ENCODE measurements around the gene PLEKHA7.
"Not testable (repeated sequence)": the region's sequence is repeated elsewhere in the genome, so short reads cannot be mapped to it uniquely, and the experiment has no call there.

PLEKHA7 gene

GRCh38 chr11:16933291-16933690 is 80.9 kb downstream of the PLEKHA7 start:
- H3K27me3 Mint-ChIP-seq, result peaks cover 4% of the 10 kb centered on the region
- H3K36me3 Mint-ChIP-seq (ENCODE audit: low read depth), result no peaks in the 10 kb centered on the region
- no peaks in the 10 kb centered on the region for H3K9me3 Mint-ChIP-seq
- no peak overlapping the region for H3K27ac Mint-ChIP-seq
- H3K4me1 Mint-ChIP-seq (ENCODE audit: low read depth), result no peaks in the 10 kb centered on the region
- H3K4me3 Mint-ChIP-seq, result no peak overlapping the region
- intact Hi-C loops (cut with micrococcal nuclease), result no loop called here

GRCh38 chr11:16928044-16928443 is 86.2 kb downstream of the PLEKHA7 start:
- Mint-ChIP-seq H3K27me3 (peaks cover 48% of the 10 kb centered on the region), H3K36me3 (ENCODE audit: low read depth) (no peaks in the 10 kb centered on the region)

DNA sequence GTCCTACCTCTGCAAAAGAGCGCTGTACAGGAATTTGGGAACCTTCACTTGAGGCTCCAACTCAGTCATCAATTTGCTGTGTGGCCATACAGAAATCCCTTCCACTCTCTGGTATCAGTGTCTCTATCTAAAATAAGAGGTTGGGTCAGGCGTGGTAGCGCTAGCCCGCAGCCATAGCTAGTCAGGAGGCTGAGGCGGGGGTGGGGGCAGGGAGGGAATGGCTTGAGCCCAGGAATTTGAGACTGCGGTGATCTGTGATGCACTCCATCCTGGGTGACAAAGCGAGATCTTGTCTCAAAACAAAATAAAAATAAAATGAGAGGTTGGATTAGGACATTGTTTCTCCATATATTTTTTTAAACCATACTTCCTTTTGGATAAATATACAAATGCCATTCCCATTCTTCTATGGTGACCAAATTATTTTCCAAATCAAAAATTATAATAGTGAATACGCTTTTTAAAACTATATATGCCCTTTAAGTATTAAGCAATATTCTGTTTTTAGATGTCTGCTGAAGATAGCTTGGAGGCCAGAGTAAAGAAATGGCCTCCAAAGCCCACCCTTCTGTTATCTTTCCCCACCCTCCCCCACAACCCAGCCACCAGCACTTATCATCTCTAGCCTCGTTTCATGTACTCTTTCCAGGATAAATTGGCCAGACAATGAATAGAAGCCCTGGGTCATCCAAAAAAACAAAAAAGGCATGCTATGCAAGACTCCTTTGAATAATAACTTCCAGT is 87.2 kb downstream of the PLEKHA7 start:
- Mint-ChIP-seq H3K4me3 (no peak overlapping the region), H3K27me3 (peaks cover 51% of the 10 kb centered on the region), H3K27ac (no peak overlapping the region), H3K9me3 (no peaks in the 10 kb centered on the region), H3K36me3 (ENCODE audit: low read depth) (no peaks in the 10 kb centered on the region), H3K4me1 (ENCODE audit: low read depth) (peaks cover 5% of the 10 kb centered on the region)
- intact Hi-C loops (cut with micrococcal nuclease), result no loop called here

More at GRCh38 chr11:16928044-16928443, 86.2 kb downstream of the PLEKHA7 start:
- Mint-ChIP-seq H3K4me1 (ENCODE audit: low read depth) (peaks cover 5% of the 10 kb centered on the region), H3K27ac (no peak overlapping the region), H3K4me3 (no peak overlapping the region), H3K9me3 (no peaks in the 10 kb centered on the region)
- intact Hi-C loops (cut with micrococcal nuclease), result no loop called here

DNA sequence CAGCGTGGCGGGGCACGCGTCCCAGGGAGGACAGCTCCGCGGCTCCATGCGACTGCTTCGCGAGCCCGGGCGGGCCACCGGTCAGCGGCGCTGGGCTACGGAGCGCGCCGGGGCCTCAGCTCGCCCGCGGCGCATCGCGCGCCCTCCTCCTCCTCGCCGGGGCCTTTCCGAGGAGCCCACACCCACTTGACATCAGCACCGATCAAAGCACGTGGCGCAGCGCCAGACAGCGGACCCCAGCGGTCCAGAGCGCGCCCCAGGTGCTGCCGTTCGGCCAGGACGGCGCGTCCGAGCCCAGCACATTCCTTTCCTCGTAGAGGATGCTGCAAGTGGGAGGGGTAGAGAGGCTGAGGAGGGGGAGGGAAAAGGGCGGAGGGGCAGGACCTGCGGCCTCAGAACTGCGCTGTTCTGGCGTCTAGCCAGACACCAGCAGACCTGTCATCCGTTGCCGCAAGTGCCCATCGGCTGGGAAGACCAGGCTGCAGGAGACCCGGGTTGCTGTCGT is 88.6 kb downstream of the PLEKHA7 start:
- no peaks in the 10 kb centered on the region for H3K9me3 Mint-ChIP-seq
- intact Hi-C loops (cut with micrococcal nuclease), result no loop called here
- H3K36me3 Mint-ChIP-seq (ENCODE audit: low read depth), result no peaks in the 10 kb centered on the region
- H3K27me3 Mint-ChIP-seq, result peaks cover 50% of the 10 kb centered on the region
- peaks cover 5% of the 10 kb centered on the region for H3K4me1 Mint-ChIP-seq (ENCODE audit: low read depth)
- H3K4me3 Mint-ChIP-seq, result no peak overlapping the region
- no peak overlapping the region for H3K27ac Mint-ChIP-seq

DNA sequence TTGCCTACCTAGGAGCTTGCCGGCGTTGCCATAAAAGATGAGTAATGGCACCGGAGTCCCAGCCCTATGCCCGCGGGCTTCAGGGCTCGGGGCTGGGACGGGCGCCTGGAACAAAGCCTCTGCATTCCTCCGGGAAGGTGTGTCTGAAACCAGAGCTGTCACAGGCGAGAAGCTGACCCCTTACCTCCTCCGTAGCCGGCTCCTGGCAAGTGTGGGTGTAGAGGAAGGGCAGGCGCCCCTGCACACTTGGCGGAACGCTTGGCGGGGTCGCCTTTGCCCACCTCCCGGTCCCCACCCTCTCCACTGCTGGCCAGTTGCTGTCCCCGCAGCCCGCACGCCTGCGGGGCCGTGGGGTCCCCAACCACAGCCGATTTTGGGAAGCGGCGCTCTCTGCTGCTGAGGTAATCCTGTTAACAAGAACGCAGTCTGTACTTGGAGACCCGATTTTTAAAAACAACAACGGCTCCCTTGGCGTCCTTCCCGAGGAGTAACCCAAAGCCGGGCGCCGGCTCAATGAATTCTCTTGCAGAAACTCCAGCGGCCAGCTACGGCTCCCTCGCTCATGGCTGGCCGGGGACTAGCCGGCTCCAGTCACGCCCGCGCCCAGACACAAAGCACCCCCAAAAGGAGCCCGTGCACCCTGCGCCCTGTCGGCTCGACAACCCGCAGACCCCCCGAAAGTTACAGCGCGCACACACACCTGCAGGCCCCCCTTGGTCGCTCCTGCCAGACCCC is 89.2 kb downstream of the PLEKHA7 start:
- Mint-ChIP-seq H3K27me3 (peaks cover 50% of the 10 kb centered on the region), H3K4me1 (ENCODE audit: low read depth) (peaks cover 5% of the 10 kb centered on the region), H3K27ac (no peak overlapping the region), H3K4me3 (no peak overlapping the region), H3K36me3 (ENCODE audit: low read depth) (no peaks in the 10 kb centered on the region), H3K9me3 (no peaks in the 10 kb centered on the region)
- intact Hi-C loops (cut with micrococcal nuclease), result no loop called here

- Mint-ChIP-seq H3K36me3 (ENCODE audit: low read depth) (no peaks in the 10 kb centered on the region), H3K27ac (no peak overlapping the region), H3K4me1 (ENCODE audit: low read depth) (peaks cover 5% of the 10 kb centered on the region), H3K27me3 (peaks cover 50% of the 10 kb centered on the region), H3K4me3 (no peak overlapping the region), H3K9me3 (no peaks in the 10 kb centered on the region)
- intact Hi-C loops (cut with micrococcal nuclease), result no loop called here
Observed at GRCh38 chr11:16924462-16924825, 89.8 kb downstream of the PLEKHA7 start.

GRCh38 chr11:16923987-16924386 is 90.2 kb downstream of the PLEKHA7 start:
- H3K27me3 Mint-ChIP-seq, result peaks cover 50% of the 10 kb centered on the region
- no peaks in the 10 kb centered on the region for H3K36me3 Mint-ChIP-seq (ENCODE audit: low read depth)
- H3K9me3 Mint-ChIP-seq, result no peaks in the 10 kb centered on the region
- no peak overlapping the region for H3K4me3 Mint-ChIP-seq
- peaks cover 5% of the 10 kb centered on the region for H3K4me1 Mint-ChIP-seq (ENCODE audit: low read depth)
- intact Hi-C loops (cut with micrococcal nuclease), result no loop called here
- H3K27ac Mint-ChIP-seq, result no peak overlapping the region

DNA sequence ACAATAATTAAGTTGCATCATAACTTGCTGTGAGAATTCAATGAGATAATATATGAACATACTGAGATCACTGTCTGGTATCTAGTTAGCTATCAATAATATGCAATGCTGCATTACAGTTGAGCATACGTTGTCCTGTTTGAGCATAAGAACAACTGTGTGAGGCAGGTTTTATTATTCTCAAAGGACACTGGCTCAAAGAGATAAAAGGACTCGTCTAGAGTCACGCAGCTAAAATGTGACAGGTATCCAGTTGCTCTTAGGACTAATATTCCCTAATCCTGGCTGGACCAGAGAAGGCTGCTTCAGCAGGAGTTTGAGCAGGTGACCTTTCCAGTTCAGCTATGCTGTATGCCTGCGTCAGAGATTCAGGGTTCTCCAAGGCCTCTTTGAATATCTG is 92.5 kb downstream of the PLEKHA7 start:
- Mint-ChIP-seq H3K9me3 (no peaks in the 10 kb centered on the region), H3K27ac (no peak overlapping the region), H3K36me3 (ENCODE audit: low read depth) (no peaks in the 10 kb centered on the region), H3K27me3 (peaks cover 44% of the 10 kb centered on the region), H3K4me3 (no peak overlapping the region), H3K4me1 (ENCODE audit: low read depth) (peaks cover 5% of the 10 kb centered on the region)
- intact Hi-C loops (cut with micrococcal nuclease), result no loop called here

DNA sequence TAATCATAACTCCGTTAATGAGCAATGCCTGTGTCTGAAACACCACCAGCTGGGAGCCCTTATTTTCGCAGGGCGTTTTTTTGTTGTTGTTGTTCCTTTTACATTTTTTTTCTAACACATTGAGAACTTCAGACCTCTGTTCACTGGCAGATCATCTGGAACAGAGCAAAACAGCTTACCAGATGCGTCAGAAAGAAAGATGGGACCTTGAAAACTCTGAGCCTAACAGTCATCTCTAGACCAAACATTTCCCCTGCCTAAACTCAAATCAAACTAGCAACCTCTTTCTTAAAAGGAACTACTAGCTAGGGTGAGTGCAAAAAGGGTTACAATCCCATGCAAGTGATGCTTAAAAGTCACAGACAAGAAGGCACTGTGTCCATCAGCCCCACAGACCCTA is 93.2 kb downstream of the PLEKHA7 start:
- H3K9me3 Mint-ChIP-seq, result no peaks in the 10 kb centered on the region
- intact Hi-C loops (cut with micrococcal nuclease), result no loop called here
- H3K27ac Mint-ChIP-seq, result no peak overlapping the region
- H3K4me1 Mint-ChIP-seq (ENCODE audit: low read depth), result peaks cover 5% of the 10 kb centered on the region
- peaks cover 37% of the 10 kb centered on the region for H3K27me3 Mint-ChIP-seq
- H3K4me3 Mint-ChIP-seq, result no peak overlapping the region
- no peaks in the 10 kb centered on the region for H3K36me3 Mint-ChIP-seq (ENCODE audit: low read depth)

DNA sequence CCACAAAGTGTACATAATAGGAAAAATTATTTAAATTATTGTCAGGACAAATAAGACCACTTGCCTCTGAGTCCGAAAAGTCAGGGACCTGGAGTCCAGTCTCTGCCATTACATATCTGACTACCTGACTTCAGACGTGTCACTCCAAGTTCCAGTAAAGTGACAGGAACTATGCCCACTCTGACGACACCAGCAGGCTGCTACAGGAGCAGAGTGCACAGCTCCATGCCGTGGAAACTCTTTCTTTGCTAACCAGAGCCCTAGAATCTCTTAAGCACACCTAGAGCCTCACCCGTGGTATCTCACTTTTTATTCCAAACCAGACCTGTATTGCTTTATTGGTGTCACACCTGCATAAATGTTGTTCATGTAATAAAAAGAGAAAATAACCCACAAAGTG is 93.7 kb downstream of the PLEKHA7 start:
- no peaks in the 10 kb centered on the region for H3K9me3 Mint-ChIP-seq
- no peak overlapping the region for H3K27ac Mint-ChIP-seq
- intact Hi-C loops (cut with micrococcal nuclease), result no loop called here
- no peaks in the 10 kb centered on the region for H3K36me3 Mint-ChIP-seq (ENCODE audit: low read depth)
- H3K27me3 Mint-ChIP-seq, result peaks cover 32% of the 10 kb centered on the region
- H3K4me1 Mint-ChIP-seq (ENCODE audit: low read depth), result peaks cover 2% of the 10 kb centered on the region
- no peak overlapping the region for H3K4me3 Mint-ChIP-seq

- H3K9me3 Mint-ChIP-seq; intact Hi-C loops (cut with micrococcal nuclease); H3K4me3 Mint-ChIP-seq; H3K36me3 Mint-ChIP-seq (ENCODE audit: low read depth); H3K4me1 Mint-ChIP-seq (ENCODE audit: low read depth); H3K27ac Mint-ChIP-seq: not testable (repeated sequence)
- peaks cover 13% of the 10 kb centered on the region for H3K27me3 Mint-ChIP-seq
Observed at GRCh38 chr11:16918543-16919182, 95.6 kb downstream of the PLEKHA7 start.

- Mint-ChIP-seq H3K4me1 (ENCODE audit: low read depth) (no peaks in the 10 kb centered on the region), H3K27me3 (peaks cover 6% of the 10 kb centered on the region), H3K27ac (no peak overlapping the region), H3K9me3 (no peaks in the 10 kb centered on the region), H3K4me3 (no peak overlapping the region), H3K36me3 (ENCODE audit: low read depth) (no peaks in the 10 kb centered on the region)
- intact Hi-C loops (cut with micrococcal nuclease), result no loop called here
Observed at GRCh38 chr11:16917941-16918340, 96.3 kb downstream of the PLEKHA7 start.

- H3K27ac Mint-ChIP-seq, result no peak overlapping the region
- no peaks in the 10 kb centered on the region for H3K4me1 Mint-ChIP-seq (ENCODE audit: low read depth)
- H3K36me3 Mint-ChIP-seq (ENCODE audit: low read depth), result no peaks in the 10 kb centered on the region
- H3K9me3 Mint-ChIP-seq, result no peaks in the 10 kb centered on the region
- intact Hi-C loops (cut with micrococcal nuclease), result no loop called here
- H3K27me3 Mint-ChIP-seq, result no peaks in the 10 kb centered on the region
- no peak overlapping the region for H3K4me3 Mint-ChIP-seq
Observed at GRCh38 chr11:16912692-16913111, 101.5 kb downstream of the PLEKHA7 start.

- H3K9me3 Mint-ChIP-seq, result no peaks in the 10 kb centered on the region
- no peak overlapping the region for H3K4me3 Mint-ChIP-seq
- intact Hi-C loops (cut with micrococcal nuclease), result no loop called here
- H3K27ac Mint-ChIP-seq, result no peak overlapping the region
- H3K36me3 Mint-ChIP-seq (ENCODE audit: low read depth), result no peaks in the 10 kb centered on the region
- H3K27me3 Mint-ChIP-seq, result no peaks in the 10 kb centered on the region
- H3K4me1 Mint-ChIP-seq (ENCODE audit: low read depth), result no peaks in the 10 kb centered on the region
Observed at GRCh38 chr11:16911658-16912057, 102.6 kb downstream of the PLEKHA7 start.
